H1 (cell line): ENCODE data around the gene LIG1. TPM values are rescaled to one million over a fixed set of nuclear protein-coding genes. Genes with fewer than 3 reads are reported as not detected.

Source experiments
- CTCF ChIP-seq, 3 experiments: IDR thresholded peaks; 1 replicate in 2 of 3; 2 replicates in 1 of 3; pipeline versions ENCODE4 v1.5.1 to v1.6.1; 2011; ENCODE audit warnings: low read length in 3 of 3, mild to moderate bottlenecking in 3 of 3, inconsistent platforms in 2 of 3, low read depth in 1 of 3, moderate library complexity in 1 of 3; ENCODE audit not compliant: insufficient read depth in 1 of 3; ENCODE audit errors: control extremely low read depth in 1 of 3
- EP300 ChIP-seq, 2 experiments: IDR thresholded peaks; 1 replicate in 1 of 2; 2 replicates in 1 of 2; pipeline ENCODE4 v1.6.1; 2011 to 2012; ENCODE audit warnings: low read depth in 2 of 2, low read length in 2 of 2, mild to moderate bottlenecking in 2 of 2, borderline replicate concordance in 1 of 2, inconsistent platforms in 1 of 2, moderate library complexity in 1 of 2
- NANOG ChIP-seq: IDR thresholded peaks from 2 replicates; pipeline ENCODE4 v1.6.1; 2011; ENCODE audit warnings: low read length, low read depth, mild to moderate bottlenecking, inconsistent platforms; ENCODE audit not compliant: insufficient read depth, poor library complexity, severe bottlenecking
- POLR2A ChIP-seq, 2 experiments: IDR thresholded peaks; 1 replicate in 1 of 2; 2 replicates in 1 of 2; pipeline ENCODE4 v1.6.1; 2011; ENCODE audit warnings: low read depth in 2 of 2, low read length in 2 of 2, mild to moderate bottlenecking in 2 of 2; ENCODE audit errors: control extremely low read depth in 1 of 2
- SAP30 ChIP-seq: fragments of 300-600 bp; sonication (generic); IDR thresholded peaks from 2 replicates; pipeline ENCODE4 v1.7.1; 2012; ENCODE audit warnings: low read length, moderate library complexity, mild to moderate bottlenecking, inconsistent platforms; ENCODE audit not compliant: insufficient read depth, insufficient replicate concordance
- SP4 ChIP-seq: IDR thresholded peaks from 2 replicates; pipeline ENCODE4 v1.6.1; 2012; ENCODE audit warnings: low read length, inconsistent platforms
- SUZ12 ChIP-seq: fragments of 200-600 bp; sonication (generic); IDR thresholded peaks from 2 replicates; pipeline ENCODE4 v1.6.1; 2012; ENCODE audit warnings: mild to moderate bottlenecking, inconsistent platforms, low read length, moderate library complexity, mixed read lengths
- YY1 ChIP-seq: IDR thresholded peaks from 2 replicates; pipeline ENCODE4 v1.6.1; 2011; ENCODE audit warnings: low read depth, mild to moderate bottlenecking, low read length
- polyA plus RNA-seq, 7 experiments: library from polyadenylated mRNA; depleted of rRNA in 3 of 7; stranded (reverse) in 5 of 7; unstranded in 2 of 7; fragments of >200 nt in 5 of 7; fragments of 200-250 nt in 2 of 7; gene quantifications; 1 replicate in 5 of 7; 2 replicates in 1 of 7; 4 replicates in 1 of 7; pipeline versions ENCODE4 v1.2.1 to v1.2.3, GENCODE V29; 2011 to 2013; ENCODE audit warnings: missing spikeins in 2 of 7, mixed read lengths in 2 of 7
- total RNA-seq: library from RNA; stranded (reverse); fragmentation: NEBNext Ultra II Directional; extraction: Animal tissue kit (Norgen Biotek cat#: 25700); gene quantifications from 2 replicates; pipeline ENCODE4 v1.2.1, GENCODE V29; 2021
- TF ChIP-seq, protein P1 (sequence below): IDR thresholded peaks from 2 replicates; pipeline ENCODE4 v1.6.1; 2011; ENCODE audit warnings: low read length, improper control_type of control experiment

LIG1 gene
- total and polyA plus RNA-seq, 2 of the 8 experiments (the other 6 are each of a cell fraction or from before 2014, with no cell fraction given): 67.6 to 113 TPM

DNA sequence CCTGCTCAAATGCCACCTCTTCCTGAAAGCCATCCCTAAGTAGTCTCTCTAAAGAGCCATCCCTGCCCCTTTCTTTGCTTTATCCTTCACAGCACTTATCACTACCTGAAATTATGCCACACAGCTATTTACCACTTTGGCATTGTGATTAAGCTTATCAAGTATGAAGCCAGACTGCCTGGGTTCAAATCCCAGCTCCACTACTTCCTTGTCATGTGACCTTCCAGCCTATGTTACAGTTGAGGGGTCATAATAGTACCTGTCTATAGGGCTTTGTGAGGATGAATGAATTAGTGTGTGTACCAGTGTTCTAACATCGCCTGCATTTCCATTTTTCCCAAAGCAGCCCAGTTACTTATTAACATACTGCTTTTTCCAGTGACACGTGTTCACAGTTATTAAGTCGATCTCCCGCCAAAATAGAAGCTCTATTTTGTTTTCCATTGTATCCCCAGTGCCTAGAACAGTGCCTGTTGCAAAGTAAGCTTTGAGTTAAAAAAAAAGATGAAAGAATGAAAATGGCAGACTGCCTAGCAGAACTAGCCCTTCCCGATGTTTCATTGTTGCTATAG is 33.2 kb upstream of the LIG1 start (continued):
- TF ChIP-seq NANOG: no peak
- TF ChIP-seq SP4: no peak
- peak; percentile 85 for TF ChIP-seq YY1
- TF ChIP-seq POLR2A (IDR thresholded peaks at IDR 0.05; ENCODE audit: control extremely low read depth in 1 of 2, low read depth in 2 of 2, low read length in 2 of 2): no peak
- peak; percentile 10 for TF ChIP-seq SAP30
- TF ChIP-seq, protein P1, sequence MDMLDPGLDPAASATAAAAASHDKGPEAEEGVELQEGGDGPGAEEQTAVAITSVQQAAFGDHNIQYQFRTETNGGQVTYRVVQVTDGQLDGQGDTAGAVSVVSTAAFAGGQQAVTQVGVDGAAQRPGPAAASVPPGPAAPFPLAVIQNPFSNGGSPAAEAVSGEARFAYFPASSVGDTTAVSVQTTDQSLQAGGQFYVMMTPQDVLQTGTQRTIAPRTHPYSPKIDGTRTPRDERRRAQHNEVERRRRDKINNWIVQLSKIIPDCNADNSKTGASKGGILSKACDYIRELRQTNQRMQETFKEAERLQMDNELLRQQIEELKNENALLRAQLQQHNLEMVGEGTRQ: peak; percentile 45
- TF ChIP-seq EP300 (IDR thresholded peaks at IDR 0.05; ENCODE audit: borderline replicate concordance in 1 of 2, low read depth in 2 of 2, low read length in 2 of 2): no peak
- no peak for TF ChIP-seq SUZ12
- no peak for TF ChIP-seq CTCF (IDR thresholded peaks at IDR 0.05; ENCODE audit: control extremely low read depth in 1 of 3, insufficient read depth in 1 of 3, low read depth in 1 of 3, low read length in 3 of 3)
